ENCODE measurements around the gene SLC51A. TPM values are rescaled to one million over a fixed set of nuclear protein-coding genes. Genes with fewer than 3 reads are reported as not detected.

Gene SLC51A
- total and polyA plus RNA-seq, 9 of the 15 experiments (the other 6 are each of a cell fraction or from before 2014, with no cell fraction given) = 0.35 to 0.38 TPM; not detected in 7

DNA sequence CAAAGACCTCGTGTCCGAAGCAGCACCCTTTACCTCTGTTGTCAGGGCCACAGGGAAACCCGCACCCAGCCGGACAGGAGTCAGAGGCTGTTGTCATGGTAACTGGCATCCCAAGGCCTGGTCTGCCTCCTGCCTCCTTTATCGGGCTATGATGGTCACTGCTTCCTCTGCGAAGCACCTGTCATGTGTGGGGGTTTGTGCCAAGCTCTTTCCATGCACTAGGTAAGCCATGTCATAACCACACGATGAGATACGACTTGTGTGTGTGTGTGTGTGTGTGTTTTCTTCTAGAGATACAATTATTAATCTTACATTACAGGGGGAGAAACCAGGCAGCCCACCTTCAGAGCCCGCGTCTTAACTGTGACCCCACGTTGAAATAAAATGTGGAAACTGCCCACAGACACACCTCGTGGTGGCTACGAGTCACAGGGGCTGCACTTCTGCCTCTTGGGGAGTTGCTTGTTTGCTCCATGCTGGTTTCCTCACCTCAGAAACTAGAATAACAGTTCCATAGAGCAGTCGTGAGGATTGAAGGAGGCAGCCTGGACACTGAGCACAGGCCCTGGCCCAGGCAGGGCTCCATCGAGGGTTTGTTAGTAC, 23.1 kb upstream of the SLC51A start (continued):
- peak; percentile 34 to 82; a peak in 3 of 4 replicates for TF ChIP-seq KDM1A (IDR thresholded peaks at IDR 0.05)
- TF ChIP-seq ZC3H11A (IDR thresholded peaks at IDR 0.05; ENCODE audit: low read depth, low read length) = no peak
- peak; percentile 98 for TF ChIP-seq RFX1 (IDR thresholded peaks at IDR 0.05)
- no peak for TF ChIP-seq RREB1 (CRISPR knock-in tag; IDR thresholded peaks at IDR 0.05)
- no peak for TF ChIP-seq CUX1 (CRISPR knock-in tag; IDR thresholded peaks at IDR 0.05)
- peak; percentile 60; the same call in 1 of the 2 replicates for TF ChIP-seq BMI1 (IDR thresholded peaks at IDR 0.05; ENCODE audit: low read length)

Measured in K562 (cell line).